AG10803 (cell line): ENCODE measurements around the gene IFNE.

ENCODE experiments used
- DNase-seq: peaks from one replicate; pipeline ENCODE4 v3.0.0; 2010; ENCODE audit warnings: low read depth
- H3K4me3 ChIP-seq: 2 replicates; pipeline ENCODE4 v1.5.1; 2011; ENCODE audit warnings: mild to moderate bottlenecking, low read length, control low read depth
- CTCF ChIP-seq: conservative IDR thresholded peaks from 2 replicates; pipeline ENCODE4 v1.5.1; 2011; ENCODE audit warnings: mild to moderate bottlenecking, low read length, control low read depth, inconsistent platforms

IFNE gene

DNA sequence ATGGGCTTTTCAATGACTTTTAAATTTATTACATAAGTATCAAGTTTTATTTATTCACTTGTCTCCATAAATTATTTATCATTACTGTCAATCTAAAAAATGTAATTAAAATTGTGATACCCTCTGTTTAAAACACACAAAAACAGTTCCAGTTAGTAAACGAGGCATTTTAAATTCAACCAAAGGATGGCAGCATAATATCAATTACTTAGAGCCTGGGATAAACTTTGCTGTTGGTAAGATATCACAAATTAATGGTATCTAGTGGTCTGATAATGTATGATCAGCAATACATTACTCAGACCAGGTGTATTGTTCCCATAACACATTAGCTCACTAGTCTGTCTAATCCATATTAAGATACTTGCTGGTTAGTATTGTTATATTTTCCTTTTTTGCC is 9.6 kb upstream of the IFNE start:
- peak; percentile 41 for TF ChIP-seq CTCF
- no peak overlapping the region for H3K4me3 ChIP-seq
- DNase-seq = no peak

DNA sequence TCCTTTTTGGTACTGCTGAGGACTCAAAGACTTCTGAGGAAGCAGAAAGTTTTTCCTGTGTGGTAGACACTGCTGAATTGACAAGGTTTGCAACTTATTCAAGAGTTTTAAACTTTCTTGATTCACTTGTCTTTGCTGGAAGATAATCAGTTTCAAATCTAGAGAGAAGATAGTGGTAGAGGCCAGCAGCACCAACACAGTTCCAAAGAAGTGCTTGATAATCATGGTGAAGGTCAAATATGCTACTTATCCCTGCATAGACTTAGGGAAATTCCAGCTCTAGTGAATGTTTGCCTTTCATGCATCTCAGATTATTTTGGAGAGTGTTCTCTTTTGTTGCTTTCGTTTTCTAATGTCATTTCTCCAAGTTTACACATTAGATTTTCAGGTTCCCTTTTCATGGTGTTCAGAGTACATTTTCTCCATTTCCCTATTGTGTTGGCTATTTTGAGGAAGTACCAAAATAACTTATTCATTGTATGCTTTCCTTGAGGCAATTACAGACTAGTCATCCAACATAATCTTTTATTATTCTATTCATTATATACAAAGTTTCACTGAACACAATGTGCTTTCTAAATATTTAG is 550 bp downstream of the IFNE start:
- no peak for TF ChIP-seq CTCF

GRCh38 chr9:21479152-21479702 is 2.9 kb downstream of the IFNE start:
- H3K4me3 ChIP-seq = no peak overlapping the region
- no peak for DNase-seq
- TF ChIP-seq CTCF = no peak

More for the DNA sequence above, 550 bp downstream of the IFNE start:
- DNase-seq = no peak
- H3K4me3 ChIP-seq = no peak overlapping the region

DNA sequence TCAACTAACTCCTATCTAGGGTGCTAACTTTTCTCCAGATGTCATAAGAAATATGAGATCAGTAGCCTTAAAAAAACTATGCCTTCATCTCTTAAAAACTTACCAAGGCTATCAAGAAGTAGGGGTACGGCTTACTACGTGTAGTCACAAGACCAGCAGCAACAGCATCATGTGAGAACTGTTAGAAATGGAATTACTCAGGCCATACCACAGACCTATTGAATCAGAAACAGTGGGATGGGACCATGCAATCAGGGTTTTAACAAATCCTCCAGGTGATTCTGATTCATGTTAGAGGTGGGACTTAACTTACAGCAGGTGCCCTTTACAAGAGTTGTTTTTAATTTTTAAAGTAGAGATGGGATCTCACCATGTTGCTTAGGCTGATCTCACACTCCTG is 4.6 kb downstream of the IFNE start:
- DNase-seq = no peak
- TF ChIP-seq CTCF = no peak
- no peak overlapping the region for H3K4me3 ChIP-seq

- no peak overlapping the region for H3K4me3 ChIP-seq
- TF ChIP-seq CTCF = peak; percentile 23
- DNase-seq = no peak
Observed at GRCh38 chr9:21473236-21473635, 8.9 kb downstream of the IFNE start.

GRCh38 chr9:21470126-21470525 is 12.0 kb downstream of the IFNE start:
- DNase-seq = no peak
- TF ChIP-seq CTCF = no peak

DNA sequence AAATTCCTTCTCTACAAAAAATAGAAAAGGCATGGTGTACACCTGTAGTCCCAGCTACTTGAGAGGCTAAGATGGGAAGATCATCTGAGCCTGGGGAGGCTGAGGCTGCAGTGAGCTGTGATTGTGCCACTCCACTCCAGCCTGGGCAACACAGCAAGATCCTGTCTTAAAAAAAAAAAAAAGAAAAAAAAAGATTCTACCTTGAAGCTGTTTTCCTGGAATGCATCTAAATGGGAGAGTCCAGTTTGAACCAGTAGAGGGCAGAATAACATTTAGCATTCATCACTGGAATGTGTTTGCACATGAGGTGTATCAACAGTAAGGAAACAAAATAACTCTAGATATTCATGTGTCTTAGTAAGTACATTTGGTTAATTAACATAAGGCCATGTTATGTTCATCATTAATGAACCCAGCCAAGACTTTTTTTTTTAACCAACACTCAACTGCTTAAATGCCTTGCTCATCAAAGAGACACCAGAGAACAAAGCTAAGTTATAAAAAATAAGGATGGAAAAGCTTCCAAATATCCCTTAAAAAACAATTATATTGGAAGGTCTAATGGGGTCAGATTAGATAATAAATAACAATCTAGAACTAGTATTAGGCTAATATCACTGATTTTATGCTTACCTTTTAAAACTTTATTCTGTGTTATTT is 16.1 kb downstream of the IFNE start:
- DNase-seq = peak; percentile 71
- no peak overlapping the region for H3K4me3 ChIP-seq
- TF ChIP-seq CTCF = peak; percentile 81

More at GRCh38 chr9:21470126-21470525, 12.0 kb downstream of the IFNE start:
- no peak overlapping the region for H3K4me3 ChIP-seq
